Nucleus accumbens (tissue), 56 donors: ENCODE data around the gene TTN.
A peak's percentile ranks its signal among the peaks of the same experiment; 100 is the strongest.
"Not testable (repeated sequence)": the region's sequence is repeated elsewhere in the genome, so short reads cannot be mapped to it uniquely, and the experiment has no call there.

Experiments
- DNase-seq, 56 donors: peaks; one replicate each; lab custom pipeline; 2025; lab: John Stamatoyannopoulos, UW

Gene TTN

GRCh38 chr2:178550352-178550751 lies 256.9 kb downstream of the TTN start:
- no peak for DNase-seq

GRCh38 chr2:178542569-178542968 lies 264.7 kb downstream of the TTN start:
- no peak for DNase-seq

GRCh38 chr2:178542161-178542560 lies 265.1 kb downstream of the TTN start:
- no peak for DNase-seq

- no peak for DNase-seq
Measured at GRCh38 chr2:178536037-178536436, 271.2 kb downstream of the TTN start.

GRCh38 chr2:178531168-178531567 lies 276.1 kb downstream of the TTN start:
- no peak for DNase-seq

GRCh38 chr2:178530625-178531142 lies 276.5 kb downstream of the TTN start:
- no peak for DNase-seq

- no peak for DNase-seq
Measured at GRCh38 chr2:178530131-178530530, 277.1 kb downstream of the TTN start.

GRCh38 chr2:178529194-178529593 lies 278.0 kb downstream of the TTN start:
- DNase-seq: no peak

GRCh38 chr2:178528647-178529046 lies 278.6 kb downstream of the TTN start:
- no peak for DNase-seq

- no peak for DNase-seq
Measured at GRCh38 chr2:178527592-178527991, 279.6 kb downstream of the TTN start.

GRCh38 chr2:178526256-178526655 lies 281.0 kb downstream of the TTN start:
- no peak for DNase-seq

- not testable (repeated sequence) for DNase-seq
Measured at GRCh38 chr2:178525460-178525859, 281.8 kb downstream of the TTN start.

- DNase-seq: not testable (repeated sequence)
Measured at GRCh38 chr2:178525010-178525409, 282.2 kb downstream of the TTN start.

- no peak for DNase-seq
Measured at GRCh38 chr2:178523596-178524134, 283.6 kb downstream of the TTN start.

- DNase-seq: peak in 53 of 56 donors; percentile 14 to 86 (median 62)
Measured at GRCh38 chr2:178522950-178523595, 284.1 kb downstream of the TTN start.

- DNase-seq: no peak
Measured at GRCh38 chr2:178521304-178522150, 285.7 kb downstream of the TTN start.

- DNase-seq: no peak
Measured at GRCh38 chr2:178517496-178517895, 289.7 kb downstream of the TTN start.

- DNase-seq: no peak
Measured at GRCh38 chr2:178514664-178515063, 292.6 kb downstream of the TTN start.

- DNase-seq: no peak
Measured at GRCh38 chr2:178513876-178514275, 293.3 kb downstream of the TTN start.

GRCh38 chr2:178512484-178512883 lies 294.7 kb downstream of the TTN start:
- no peak for DNase-seq

- no peak for DNase-seq
Measured at GRCh38 chr2:178510384-178510783, 296.8 kb downstream of the TTN start.
